Lower leg skin (tissue), 3 donors: ENCODE data around the gene KRTDAP.

ENCODE experiments used
- CTCF ChIP-seq, 3 donors: fragments of 450-650 bp; IDR thresholded peaks; one replicate each; pipeline ENCODE4 v1.5.1; 2016; ENCODE audit warnings: antibody characterized with exemption in 3 of 3, mild to moderate bottlenecking in 3 of 3, moderate library complexity in 2 of 3
- POLR2A ChIP-seq, 2 donors: fragments of 450-650 bp; IDR thresholded peaks; one replicate each; pipeline ENCODE4 v1.6.1; 2016 to 2017; ENCODE audit warnings: antibody characterized with exemption in 2 of 2, mild to moderate bottlenecking in 1 of 2, moderate library complexity in 1 of 2

GRCh38 chr19:35514282-35514809 lies 24.1 kb upstream of the KRTDAP start:
- TF ChIP-seq CTCF (IDR thresholded peaks at IDR 0.05) (no peak), POLR2A (IDR thresholded peaks at IDR 0.05) (no peak)
